Neural progenitor cell (in vitro differentiated cells): Measurements from ENCODE around the gene THRA. TPM values are rescaled to one million over a fixed set of nuclear protein-coding genes. Genes with fewer than 3 reads are reported as not detected.

ENCODE experiments used
- DNase-seq: peaks from one replicate; pipeline ENCODE4 v3.0.0-alpha.2; 2016; ENCODE audit warnings: low spot score
- H2AFZ ChIP-seq: fragments of 200-600 bp; sonication (generic); replicated peaks from 2 replicates; pipeline ENCODE4 v1.6.1; 2016; ENCODE audit warnings: antibody characterized with exemption
- H3F3A ChIP-seq: fragments of 200-600 bp; sonication (generic); 2 replicates; pipeline ENCODE4 v1.6.1; 2016; ENCODE audit warnings: antibody characterized with exemption, low read depth
- H3K27ac ChIP-seq: fragments of 200-600 bp; sonication (generic); 2 replicates; pipeline ENCODE4 v1.5.1; 2016; ENCODE audit warnings: mild to moderate bottlenecking
- H3K27me3 ChIP-seq: fragments of 200-600 bp; sonication (generic); 2 replicates; pipeline ENCODE4 v1.6.1; 2016; ENCODE audit warnings: mild to moderate bottlenecking, moderate library complexity
- H3K36me3 ChIP-seq: fragments of 200-600 bp; sonication (generic); 2 replicates; pipeline ENCODE4 v1.5.1; 2016
- H3K4me1 ChIP-seq: fragments of 200-600 bp; sonication (generic); 2 replicates; pipeline ENCODE4 v1.6.1; 2016; ENCODE audit warnings: mixed run types
- H3K4me2 ChIP-seq: fragments of 200-600 bp; sonication (generic); 2 replicates; pipeline ENCODE4 v1.6.1; 2016
- H3K4me3 ChIP-seq: fragments of 200-600 bp; sonication (generic); 2 replicates; pipeline ENCODE4 v1.5.1; 2016
- H3K79me2 ChIP-seq: fragments of 200-600 bp; sonication (generic); 2 replicates; pipeline ENCODE4 v1.6.1; 2016; ENCODE audit warnings: low read depth
- H3K9ac ChIP-seq: fragments of 200-600 bp; sonication (generic); 2 replicates; pipeline ENCODE4 v1.6.1; 2016
- H3K9me3 ChIP-seq: fragments of 200-600 bp; sonication (generic); 2 replicates; pipeline ENCODE4 v1.5.1; 2016; ENCODE audit warnings: low read depth
- H4K20me1 ChIP-seq: fragments of 200-600 bp; sonication (generic); 2 replicates; pipeline ENCODE4 v1.6.1; 2016; ENCODE audit warnings: low read depth
- H3K27ac Mint-ChIP-seq: 3 replicates; pipeline ENCODE4 v1.8.0; 2021; ENCODE audit warnings: mixed read lengths
- H3K27me3 Mint-ChIP-seq: 2 replicates; pipeline ENCODE4 v1.8.0; 2022; ENCODE audit warnings: low read depth, mild to moderate bottlenecking, inconsistent platforms, moderate library complexity, mixed read lengths; ENCODE audit not compliant: insufficient read depth
- H3K36me3 Mint-ChIP-seq: 3 replicates; pipeline ENCODE4 v1.8.0; 2021; ENCODE audit warnings: mixed read lengths
- H3K4me1 Mint-ChIP-seq: 3 replicates; pipeline ENCODE4 v1.8.0; 2021; ENCODE audit warnings: mixed read lengths
- H3K4me3 Mint-ChIP-seq: 3 replicates; pipeline ENCODE4 v1.8.0; 2021; ENCODE audit warnings: mild to moderate bottlenecking, moderate library complexity, mixed read lengths
- H3K9me3 Mint-ChIP-seq: 3 replicates; pipeline ENCODE4 v1.8.0; 2020; ENCODE audit warnings: mixed read lengths
- EZH2 ChIP-seq: fragments of 200-600 bp; sonication (generic); IDR thresholded peaks from 2 replicates; pipeline ENCODE4 v1.6.1; 2017; ENCODE audit warnings: antibody characterized with exemption, mild to moderate bottlenecking, moderate library complexity
- EZH2phosphoT487 ChIP-seq: fragments of 200-600 bp; sonication (generic); IDR thresholded peaks from 2 replicates; pipeline ENCODE4 v1.6.1; 2017; ENCODE audit warnings: antibody characterized with exemption
- total RNA-seq: library from RNA; depleted of rRNA; stranded (reverse); fragments of >200 nt; gene quantifications from 2 replicates; pipeline ENCODE4 v1.2.3, GENCODE V29; 2015; ENCODE audit warnings: low replicate concordance
- TF ChIP-seq, protein P1 (sequence below): fragments of 200-600 bp; sonication (generic); IDR thresholded peaks from 2 replicates; pipeline ENCODE4 v1.5.1; 2017; ENCODE audit warnings: antibody characterized with exemption, mild to moderate bottlenecking

The THRA gene
- total RNA-seq, 1 donor from 2014 or later: 14.5 TPM

- Histone ChIP-seq H3K79me2 (no peaks in the 10 kb centered on the region), H3F3A (peaks cover 3% of the 10 kb centered on the region), H3K9me3 (no peaks in the 10 kb centered on the region), H3K4me2 (no peak overlapping the region), H3K27me3 (no peaks in the 10 kb centered on the region), H3K4me1 (peaks cover 7% of the 10 kb centered on the region), H3K36me3 (no peaks in the 10 kb centered on the region), H3K9ac (no peak overlapping the region), H3K27ac (no peak overlapping the region), H4K20me1 (no peaks in the 10 kb centered on the region), H2AFZ (no peak overlapping the region), H3K4me3 (no peak overlapping the region)
- no peak overlapping the region for H3K4me3 Mint-ChIP-seq
- H3K4me1 Mint-ChIP-seq: peaks cover 17% of the 10 kb centered on the region
- TF ChIP-seq EZH2phosphoT487: no peak
- TF ChIP-seq, protein P1, sequence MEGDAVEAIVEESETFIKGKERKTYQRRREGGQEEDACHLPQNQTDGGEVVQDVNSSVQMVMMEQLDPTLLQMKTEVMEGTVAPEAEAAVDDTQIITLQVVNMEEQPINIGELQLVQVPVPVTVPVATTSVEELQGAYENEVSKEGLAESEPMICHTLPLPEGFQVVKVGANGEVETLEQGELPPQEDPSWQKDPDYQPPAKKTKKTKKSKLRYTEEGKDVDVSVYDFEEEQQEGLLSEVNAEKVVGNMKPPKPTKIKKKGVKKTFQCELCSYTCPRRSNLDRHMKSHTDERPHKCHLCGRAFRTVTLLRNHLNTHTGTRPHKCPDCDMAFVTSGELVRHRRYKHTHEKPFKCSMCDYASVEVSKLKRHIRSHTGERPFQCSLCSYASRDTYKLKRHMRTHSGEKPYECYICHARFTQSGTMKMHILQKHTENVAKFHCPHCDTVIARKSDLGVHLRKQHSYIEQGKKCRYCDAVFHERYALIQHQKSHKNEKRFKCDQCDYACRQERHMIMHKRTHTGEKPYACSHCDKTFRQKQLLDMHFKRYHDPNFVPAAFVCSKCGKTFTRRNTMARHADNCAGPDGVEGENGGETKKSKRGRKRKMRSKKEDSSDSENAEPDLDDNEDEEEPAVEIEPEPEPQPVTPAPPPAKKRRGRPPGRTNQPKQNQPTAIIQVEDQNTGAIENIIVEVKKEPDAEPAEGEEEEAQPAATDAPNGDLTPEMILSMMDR: no peak
- TF ChIP-seq EZH2: no peak
- peaks cover 5% of the 10 kb centered on the region for H3K27me3 Mint-ChIP-seq
- no peak for DNase-seq
- H3K9me3 Mint-ChIP-seq: no peaks in the 10 kb centered on the region
- H3K27ac Mint-ChIP-seq: no peak overlapping the region
- H3K36me3 Mint-ChIP-seq: peaks cover 8% of the 10 kb centered on the region
Measured at GRCh38 chr17:40091691-40092397, 29.1 kb downstream of the THRA start.

DNA sequence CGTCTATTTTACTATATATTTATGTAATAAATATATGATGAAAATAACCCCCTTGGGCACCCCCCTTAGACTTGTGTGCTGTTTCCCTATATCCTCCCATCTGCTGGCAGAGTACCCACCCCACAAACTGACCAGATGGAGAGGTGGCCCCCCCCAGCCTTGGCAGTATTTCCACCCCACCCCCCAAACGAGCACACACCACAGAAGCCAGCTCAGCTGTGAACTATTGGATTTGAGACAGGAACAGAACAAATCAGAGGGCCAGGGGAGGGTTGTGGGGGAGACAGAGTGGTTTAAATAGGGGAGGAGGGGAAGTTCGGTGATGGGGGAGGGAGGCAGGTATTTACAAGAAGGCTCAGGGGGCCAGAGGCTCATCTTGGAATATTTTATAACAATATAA lies 29.8 kb downstream of the THRA start:
- H3K4me1 Mint-ChIP-seq: peaks cover 18% of the 10 kb centered on the region
- TF ChIP-seq, protein P1: no peak
- TF ChIP-seq EZH2phosphoT487 (no peak), EZH2 (no peak)
- Histone ChIP-seq H3K27ac (peak overlapping the region; percentile 20), H3K9ac (no peak overlapping the region), H2AFZ (no peak overlapping the region), H4K20me1 (no peaks in the 10 kb centered on the region), H3K36me3 (no peaks in the 10 kb centered on the region), H3K9me3 (no peaks in the 10 kb centered on the region), H3K4me2 (no peak overlapping the region), H3K4me1 (peaks cover 7% of the 10 kb centered on the region), H3K4me3 (no peak overlapping the region), H3K79me2 (no peaks in the 10 kb centered on the region), H3F3A (no peaks in the 10 kb centered on the region), H3K27me3 (no peaks in the 10 kb centered on the region)
- H3K36me3 Mint-ChIP-seq: peaks cover 4% of the 10 kb centered on the region
- H3K27ac Mint-ChIP-seq: no peak overlapping the region
- H3K4me3 Mint-ChIP-seq: no peak overlapping the region
- peaks cover 3% of the 10 kb centered on the region for H3K27me3 Mint-ChIP-seq
- no peaks in the 10 kb centered on the region for H3K9me3 Mint-ChIP-seq
- no peak for DNase-seq

- no peak overlapping the region for H3K4me3 Mint-ChIP-seq
- Histone ChIP-seq H3F3A (no peaks in the 10 kb centered on the region), H3K27me3 (no peaks in the 10 kb centered on the region), H3K9ac (no peak overlapping the region), H3K79me2 (no peaks in the 10 kb centered on the region), H3K4me2 (no peak overlapping the region), H4K20me1 (no peaks in the 10 kb centered on the region), H2AFZ (no peak overlapping the region), H3K9me3 (no peaks in the 10 kb centered on the region), H3K27ac (peak overlapping the region; percentile 20), H3K36me3 (no peaks in the 10 kb centered on the region), H3K4me3 (no peak overlapping the region), H3K4me1 (peaks cover 7% of the 10 kb centered on the region)
- H3K27ac Mint-ChIP-seq: no peak overlapping the region
- H3K36me3 Mint-ChIP-seq: peaks cover 4% of the 10 kb centered on the region
- no peaks in the 10 kb centered on the region for H3K9me3 Mint-ChIP-seq
- TF ChIP-seq EZH2: no peak
- TF ChIP-seq EZH2phosphoT487: no peak
- TF ChIP-seq, protein P1: no peak
- DNase-seq: no peak
- peaks cover 3% of the 10 kb centered on the region for H3K27me3 Mint-ChIP-seq
- peaks cover 21% of the 10 kb centered on the region for H3K4me1 Mint-ChIP-seq
Measured at GRCh38 chr17:40093005-40093579, 30.3 kb downstream of the THRA start.
